HepG2 (cell line): ENCODE results near the gene FOXP3.

Experiments
- CHD2 ChIP-seq: IDR thresholded peaks from 2 replicates; pipeline ENCODE4 v1.6.1; 2011; ENCODE audit warnings: low read depth, low read length, improper control_type of control experiment
- EZH2 ChIP-seq: conservative IDR thresholded peaks from 2 replicates; pipeline ENCODE4 v1.6.1; 2012; ENCODE audit warnings: mild to moderate bottlenecking, low read depth, low read length, moderate library complexity
- HES4 ChIP-seq: sonication (generic); formaldehyde crosslinking; IDR thresholded peaks from 2 replicates; pipeline ENCODE4 v1.9.0; 2021; ENCODE audit warnings: mild to moderate bottlenecking, missing genetic modification reagents, borderline replicate concordance
- NR2F1 ChIP-seq, 2 experiments: fragments of 450-650 bp in 1 of 2; formaldehyde crosslinking in 1 of 2; IDR thresholded peaks; 2 replicates each; pipeline versions ENCODE4 v1.5.0 to v1.6.1; 2016 to 2020; ENCODE audit warnings: mild to moderate bottlenecking in 1 of 2, missing compliant biosample characterization in 1 of 2, missing genetic modification reagents in 1 of 2, moderate library complexity in 1 of 2
- SMAD3 ChIP-seq: sonication (generic); formaldehyde crosslinking; IDR thresholded peaks from 2 replicates; pipeline ENCODE4 v1.4.0; 2020; ENCODE audit warnings: missing genetic modification reagents
- ZNF3 ChIP-seq: IDR thresholded peaks from 2 replicates; pipeline ENCODE4 v1.7.0; 2017; ENCODE audit warnings: inconsistent platforms

- no peak for TF ChIP-seq NR2F1 (CRISPR knock-in tag; IDR thresholded peaks at IDR 0.05)
- TF ChIP-seq SMAD3 (CRISPR knock-in tag), result no peak
- no peak for TF ChIP-seq ZNF3 (CRISPR knock-in tag)
- no peak for TF ChIP-seq CHD2
- TF ChIP-seq EZH2, result no peak
- no peak for TF ChIP-seq HES4 (CRISPR knock-in tag)
These were observed 33.8 kb downstream of the FOXP3 start for GRCh38 chrX:49230500-49231232.
